ENCODE results near the gene MYMX.
A peak's percentile ranks its signal among the peaks of the same experiment; 100 is the strongest.

Gene MYMX

GRCh38 chr6:44237021-44237812 is 20.5 kb downstream of the MYMX start:
- Histone ChIP-seq H3K27me3 (ENCODE audit: control insufficient read depth in 5 of 5, insufficient read depth in 4 of 5, low read length in 5 of 5) (no peaks in the 10 kb centered on the region), H3K4me1 (ENCODE audit: control insufficient read depth in 5 of 5, insufficient read depth in 5 of 5, low read length in 5 of 5) (peaks cover 13 to 60% (median 54%) of the 10 kb centered on the region in 5 donors), H3K9ac (ENCODE audit: low read length in 5 of 5) (peak overlapping the region in 4 of 5 donors; percentile 53 to 72 (median 63)), H3K4me3 (ENCODE audit: low read depth in 1 of 5, low read length in 5 of 5) (peak overlapping the region; percentile 59 to 75 (median 65)), H3K36me3 (ENCODE audit: control insufficient read depth in 5 of 5, insufficient read depth in 5 of 5, low read length in 5 of 5) (peaks cover 0 to 21% (median 18%) of the 10 kb centered on the region in 5 donors), H3K9me3 (ENCODE audit: control insufficient read depth in 5 of 5, low read length in 5 of 5) (no peaks in the 10 kb centered on the region), H3K27ac (ENCODE audit: low read depth, low read length) (peak overlapping the region; percentile 94)

- peak overlapping the region; percentile 59 to 75 (median 65) for H3K4me3 ChIP-seq (ENCODE audit: low read depth in 1 of 5, low read length in 5 of 5)
- H3K27me3 ChIP-seq (ENCODE audit: control insufficient read depth in 5 of 5, insufficient read depth in 4 of 5, low read length in 5 of 5), result no peaks in the 10 kb centered on the region
- peak overlapping the region; percentile 94 for H3K27ac ChIP-seq (ENCODE audit: low read depth, low read length)
- peaks cover 11 to 53% (median 47%) of the 10 kb centered on the region in 5 donors for H3K4me1 ChIP-seq (ENCODE audit: control insufficient read depth in 5 of 5, insufficient read depth in 5 of 5, low read length in 5 of 5)
- H3K36me3 ChIP-seq (ENCODE audit: control insufficient read depth in 5 of 5, insufficient read depth in 5 of 5, low read length in 5 of 5), result peaks cover 0 to 14% (median 11%) of the 10 kb centered on the region in 5 donors
- no peaks in the 10 kb centered on the region for H3K9me3 ChIP-seq (ENCODE audit: control insufficient read depth in 5 of 5, low read length in 5 of 5)
- peak overlapping the region in 4 of 5 donors; percentile 53 to 72 (median 63) for H3K9ac ChIP-seq (ENCODE audit: low read length in 5 of 5)
Measured at GRCh38 chr6:44237813-44238433, 21.2 kb downstream of the MYMX start.

GRCh38 chr6:44238687-44239350 is 22.1 kb downstream of the MYMX start:
- H3K9ac ChIP-seq (ENCODE audit: low read length in 5 of 5), result peak overlapping the region in 1 of 5 donors; percentile 30
- H3K27me3 ChIP-seq (ENCODE audit: control insufficient read depth in 5 of 5, insufficient read depth in 4 of 5, low read length in 5 of 5), result no peaks in the 10 kb centered on the region
- H3K27ac ChIP-seq (ENCODE audit: low read depth, low read length), result peak overlapping the region; percentile 94

GRCh38 chr6:44243345-44243744 is 26.6 kb downstream of the MYMX start:
- no peak overlapping the region for H3K27ac ChIP-seq (ENCODE audit: low read depth, low read length)
- no peak overlapping the region for H3K9ac ChIP-seq (ENCODE audit: low read length in 5 of 5)
- no peak overlapping the region for H3K4me3 ChIP-seq (ENCODE audit: low read depth in 1 of 5, low read length in 5 of 5)
- peaks cover 0 to 4% (median 0%) of the 10 kb centered on the region in 5 donors for H3K36me3 ChIP-seq (ENCODE audit: control insufficient read depth in 5 of 5, insufficient read depth in 5 of 5, low read length in 5 of 5)
- no peaks in the 10 kb centered on the region for H3K9me3 ChIP-seq (ENCODE audit: control insufficient read depth in 5 of 5, low read length in 5 of 5)
- H3K27me3 ChIP-seq (ENCODE audit: control insufficient read depth in 5 of 5, insufficient read depth in 4 of 5, low read length in 5 of 5), result no peaks in the 10 kb centered on the region
- H3K4me1 ChIP-seq (ENCODE audit: control insufficient read depth in 5 of 5, insufficient read depth in 5 of 5, low read length in 5 of 5), result peaks cover 3 to 24% (median 17%) of the 10 kb centered on the region in 5 donors

More at GRCh38 chr6:44238687-44239350, 22.1 kb downstream of the MYMX start:
- H3K36me3 ChIP-seq (ENCODE audit: control insufficient read depth in 5 of 5, insufficient read depth in 5 of 5, low read length in 5 of 5), result peaks cover 0 to 6% (median 4%) of the 10 kb centered on the region in 5 donors
- peaks cover 8 to 44% (median 38%) of the 10 kb centered on the region in 5 donors for H3K4me1 ChIP-seq (ENCODE audit: control insufficient read depth in 5 of 5, insufficient read depth in 5 of 5, low read length in 5 of 5)
- H3K9me3 ChIP-seq (ENCODE audit: control insufficient read depth in 5 of 5, low read length in 5 of 5), result no peaks in the 10 kb centered on the region
- no peak overlapping the region for H3K4me3 ChIP-seq (ENCODE audit: low read depth in 1 of 5, low read length in 5 of 5)

- Histone ChIP-seq H3K4me1 (ENCODE audit: control insufficient read depth in 5 of 5, insufficient read depth in 5 of 5, low read length in 5 of 5) (peaks cover 7 to 39% (median 30%) of the 10 kb centered on the region in 5 donors), H3K27me3 (ENCODE audit: control insufficient read depth in 5 of 5, insufficient read depth in 4 of 5, low read length in 5 of 5) (no peaks in the 10 kb centered on the region), H3K9me3 (ENCODE audit: control insufficient read depth in 5 of 5, low read length in 5 of 5) (no peaks in the 10 kb centered on the region), H3K36me3 (ENCODE audit: control insufficient read depth in 5 of 5, insufficient read depth in 5 of 5, low read length in 5 of 5) (peaks cover 12 to 22% (median 21%) of the 10 kb centered on the region in 5 donors), H3K9ac (ENCODE audit: low read length in 5 of 5) (peak overlapping the region in 3 of 5 donors; percentile 92 to 100 (median 100)), H3K4me3 (ENCODE audit: low read depth in 1 of 5, low read length in 5 of 5) (peak overlapping the region in 4 of 5 donors; percentile 86 to 99 (median 98)), H3K27ac (ENCODE audit: low read depth, low read length) (peak overlapping the region; percentile 99)
Measured at GRCh38 chr6:44245391-44245911, 28.7 kb downstream of the MYMX start.

GRCh38 chr6:44245912-44246662 is 29.4 kb downstream of the MYMX start:
- Histone ChIP-seq H3K27me3 (ENCODE audit: control insufficient read depth in 5 of 5, insufficient read depth in 4 of 5, low read length in 5 of 5) (no peaks in the 10 kb centered on the region), H3K4me3 (ENCODE audit: low read depth in 1 of 5, low read length in 5 of 5) (peak overlapping the region; percentile 86 to 99 (median 98)), H3K36me3 (ENCODE audit: control insufficient read depth in 5 of 5, insufficient read depth in 5 of 5, low read length in 5 of 5) (peaks cover 18 to 29% (median 27%) of the 10 kb centered on the region in 5 donors), H3K4me1 (ENCODE audit: control insufficient read depth in 5 of 5, insufficient read depth in 5 of 5, low read length in 5 of 5) (peaks cover 7 to 39% (median 30%) of the 10 kb centered on the region in 5 donors), H3K9me3 (ENCODE audit: control insufficient read depth in 5 of 5, low read length in 5 of 5) (no peaks in the 10 kb centered on the region), H3K27ac (ENCODE audit: low read depth, low read length) (peak overlapping the region; percentile 99), H3K9ac (ENCODE audit: low read length in 5 of 5) (peak overlapping the region; percentile 91 to 100 (median 98))

- H3K4me1 ChIP-seq (ENCODE audit: control insufficient read depth in 5 of 5, insufficient read depth in 5 of 5, low read length in 5 of 5), result peaks cover 7 to 39% (median 30%) of the 10 kb centered on the region in 5 donors
- H3K27me3 ChIP-seq (ENCODE audit: control insufficient read depth in 5 of 5, insufficient read depth in 4 of 5, low read length in 5 of 5), result no peaks in the 10 kb centered on the region
- peak within 1 kb of the TSS; percentile 91 to 100 (median 98) for H3K9ac ChIP-seq (ENCODE audit: low read length in 5 of 5)
- H3K9me3 ChIP-seq (ENCODE audit: control insufficient read depth in 5 of 5, low read length in 5 of 5), result no peaks in the 10 kb centered on the region
- H3K36me3 ChIP-seq (ENCODE audit: control insufficient read depth in 5 of 5, insufficient read depth in 5 of 5, low read length in 5 of 5), result peaks cover 22 to 36% (median 34%) of the 10 kb centered on the region in 5 donors
- peak within 1 kb of the TSS; percentile 99 for H3K27ac ChIP-seq (ENCODE audit: low read depth, low read length)
- peak within 1 kb of the TSS; percentile 86 to 99 (median 98) for H3K4me3 ChIP-seq (ENCODE audit: low read depth in 1 of 5, low read length in 5 of 5)
Measured at GRCh38 chr6:44246663-44247337, 30.1 kb downstream of the MYMX start, which contains the start of gene HSP90AB1. Gene HSP90AB1 (plus strand): TSS chr6:44247101. CDS start chr6:44248630, 1,529 bp downstream.

GRCh38 chr6:44247338-44248302 is 30.9 kb downstream of the MYMX start:
- peak overlapping the region; percentile 91 to 100 (median 98) for H3K9ac ChIP-seq (ENCODE audit: low read length in 5 of 5)
- peaks cover 26 to 44% (median 41%) of the 10 kb centered on the region in 5 donors for H3K36me3 ChIP-seq (ENCODE audit: control insufficient read depth in 5 of 5, insufficient read depth in 5 of 5, low read length in 5 of 5)
- H3K4me1 ChIP-seq (ENCODE audit: control insufficient read depth in 5 of 5, insufficient read depth in 5 of 5, low read length in 5 of 5), result peaks cover 7 to 42% (median 30%) of the 10 kb centered on the region in 5 donors
- H3K27ac ChIP-seq (ENCODE audit: low read depth, low read length), result peak overlapping the region; percentile 99
- H3K27me3 ChIP-seq (ENCODE audit: control insufficient read depth in 5 of 5, insufficient read depth in 4 of 5, low read length in 5 of 5), result no peaks in the 10 kb centered on the region
- H3K4me3 ChIP-seq (ENCODE audit: low read depth in 1 of 5, low read length in 5 of 5), result peak overlapping the region; percentile 86 to 99 (median 98)
- no peaks in the 10 kb centered on the region for H3K9me3 ChIP-seq (ENCODE audit: control insufficient read depth in 5 of 5, low read length in 5 of 5)
